Liver (tissue), 9 donors: ENCODE measurements around the gene INPP4B. TPM values are rescaled to one million over a fixed set of nuclear protein-coding genes. Genes with fewer than 3 reads are reported as not detected.
"Not testable (repeated sequence)": the region's sequence is repeated elsewhere in the genome, so short reads cannot be mapped to it uniquely, and the experiment has no call there.

Experiments
- DNase-seq: peaks from one replicate; pipeline ENCODE4 v3.0.0-alpha.2; 2017; ENCODE audit warnings: low spot score
- H3K27ac ChIP-seq, 2 donors: one replicate each; pipeline ENCODE4 v1.7.0; 2013; ENCODE audit warnings: inconsistent platforms in 2 of 2, low read length in 2 of 2, control low read depth in 1 of 2, low read depth in 1 of 2, mild to moderate bottlenecking in 1 of 2
- H3K27me3 ChIP-seq, 4 donors: one replicate each; pipeline versions ENCODE4 v1.6.1 to v1.7.0; 2013; ENCODE audit warnings: low read length in 3 of 4, inconsistent platforms in 1 of 4, mild to moderate bottlenecking in 1 of 4, moderate library complexity in 1 of 4; ENCODE audit not compliant: control insufficient read depth in 4 of 4, insufficient read depth in 4 of 4
- H3K36me3 ChIP-seq, 4 donors: one replicate each; pipeline versions ENCODE4 v1.6.1 to v1.7.0; 2013; ENCODE audit warnings: low read length in 3 of 4, mild to moderate bottlenecking in 3 of 4, low read depth in 1 of 4, moderate library complexity in 1 of 4; ENCODE audit not compliant: control insufficient read depth in 4 of 4, insufficient read depth in 3 of 4
- H3K4me1 ChIP-seq, 4 donors: one replicate each; pipeline versions ENCODE4 v1.6.1 to v1.7.0; 2013; ENCODE audit warnings: low read length in 3 of 4, mild to moderate bottlenecking in 3 of 4, moderate library complexity in 1 of 4; ENCODE audit not compliant: control insufficient read depth in 4 of 4, insufficient read depth in 4 of 4
- H3K4me3 ChIP-seq, 3 donors: one replicate each; pipeline versions ENCODE4 v1.6.1 to v1.7.0; 2013; ENCODE audit warnings: low read length in 3 of 3, control low read depth in 1 of 3, low read depth in 1 of 3, mild to moderate bottlenecking in 1 of 3
- H3K9ac ChIP-seq, 2 donors: one replicate each; pipeline ENCODE4 v1.7.0; 2013; ENCODE audit warnings: low read length in 2 of 2, mild to moderate bottlenecking in 2 of 2, moderate library complexity in 2 of 2, control low read depth in 1 of 2, low read depth in 1 of 2
- H3K9me3 ChIP-seq, 4 donors: one replicate each; pipeline versions ENCODE4 v1.6.1 to v1.7.0; 2013; ENCODE audit warnings: low read length in 3 of 4; ENCODE audit not compliant: control insufficient read depth in 4 of 4
- ATF3 ChIP-seq: IDR thresholded peaks from 2 replicates; pipeline ENCODE4 v1.6.1; 2016; ENCODE audit warnings: antibody characterized with exemption
- EGR1 ChIP-seq, 2 donors: IDR thresholded peaks; 2 replicates each; pipeline ENCODE4 v1.6.1; 2016 to 2018; ENCODE audit warnings: antibody characterized with exemption in 2 of 2, low read depth in 2 of 2
- FOXA1 ChIP-seq: IDR thresholded peaks from 2 replicates; pipeline ENCODE4 v1.6.1; 2016; ENCODE audit warnings: antibody characterized with exemption
- FOXA2 ChIP-seq: IDR thresholded peaks from 2 replicates; pipeline ENCODE4 v1.6.1; 2016; ENCODE audit warnings: antibody characterized with exemption
- GABPA ChIP-seq, 2 donors: IDR thresholded peaks in 1 of 2; conservative IDR thresholded peaks in 1 of 2; 2 replicates each; pipeline ENCODE4 v1.6.1; 2016; ENCODE audit warnings: antibody characterized with exemption in 2 of 2, mild to moderate bottlenecking in 1 of 2, moderate library complexity in 1 of 2
- HNF4A ChIP-seq, 2 donors: conservative IDR thresholded peaks; 2 replicates each; pipeline ENCODE4 v1.6.1; 2016; ENCODE audit warnings: antibody characterized with exemption in 2 of 2, mild to moderate bottlenecking in 2 of 2
- HNF4G ChIP-seq: IDR thresholded peaks from 2 replicates; pipeline ENCODE4 v1.6.1; 2016; ENCODE audit warnings: antibody characterized with exemption
- JUND ChIP-seq, 2 donors: IDR thresholded peaks; 2 replicates each; pipeline ENCODE4 v1.6.1; 2016; ENCODE audit warnings: antibody characterized with exemption in 2 of 2
- MAX ChIP-seq: IDR thresholded peaks from 2 replicates; pipeline ENCODE4 v1.6.1; 2016; ENCODE audit warnings: antibody characterized with exemption
- NR2F2 ChIP-seq: IDR thresholded peaks from 2 replicates; pipeline ENCODE4 v1.6.1; 2016; ENCODE audit warnings: antibody characterized with exemption
- RAD21 ChIP-seq, 2 donors: IDR thresholded peaks; 2 replicates each; pipeline ENCODE4 v1.6.1; 2016; ENCODE audit warnings: antibody characterized with exemption in 2 of 2, mild to moderate bottlenecking in 2 of 2
- REST ChIP-seq: IDR thresholded peaks from 2 replicates; pipeline ENCODE4 v1.6.1; 2016; ENCODE audit warnings: antibody characterized with exemption, mild to moderate bottlenecking
- RXRA ChIP-seq, 2 donors: IDR thresholded peaks; 2 replicates each; pipeline ENCODE4 v1.6.1; 2017 to 2018; ENCODE audit warnings: antibody characterized with exemption in 2 of 2, mild to moderate bottlenecking in 1 of 2
- SP1 ChIP-seq: IDR thresholded peaks from 2 replicates; pipeline ENCODE4 v1.6.1; 2018; ENCODE audit warnings: antibody characterized with exemption, mild to moderate bottlenecking
- TAF1 ChIP-seq: conservative IDR thresholded peaks from 2 replicates; pipeline ENCODE4 v1.6.1; 2016; ENCODE audit warnings: antibody characterized with exemption, mild to moderate bottlenecking
- YY1 ChIP-seq: IDR thresholded peaks from 2 replicates; pipeline ENCODE4 v1.6.1; 2016; ENCODE audit warnings: antibody characterized with exemption, mild to moderate bottlenecking
- whole genome bisulfite sequencing: extraction: QIAGEN DNeasy Blood & Tissue Kit; methylation state at CpG from one replicate; pipeline ENCODE4 v1.1.7; 2013; 5-methylcytosine and 5-hydroxymethylcytosine counted together
- polyA plus RNA-seq, 2 donors: library from polyadenylated mRNA; stranded (reverse) in 1 of 2; unstranded in 1 of 2; fragments of 200-250 nt in 1 of 2; fragments of >200 nt in 1 of 2; fragmentation: Nextera tagmentation in 1 of 2; extraction: Ambion mirVana in 1 of 2; gene quantifications; one replicate each; pipeline versions ENCODE4 v1.2.1 to v1.2.3, GENCODE V29; 2013 to 2015
- total RNA-seq, 2 donors: library from RNA; depleted of rRNA; stranded (reverse); fragments of >200 nt; gene quantifications; one replicate each; pipeline ENCODE4 v1.2.3, GENCODE V29; 2014
- TF ChIP-seq, protein P1 (sequence below): fragments of 150-350 bp; IDR thresholded peaks from 2 replicates; pipeline ENCODE4 v1.5.1; 2017; ENCODE audit warnings: improper control_type of control experiment, low read depth, low read length; ENCODE audit not compliant: missing input control
- TF ChIP-seq, protein P2 (sequence below): IDR thresholded peaks from 2 replicates; pipeline ENCODE4 v1.6.1; 2016; ENCODE audit warnings: antibody characterized with exemption
- donor health status: healthy.
- donor health status: healthy.
- donor health status: healthy.
- donor health status: healthy.
- donor health status: healthy.

Gene INPP4B
- total and polyA plus RNA-seq, 4 donors = 0.43 to 2.8 (median 1.6) TPM

DNA sequence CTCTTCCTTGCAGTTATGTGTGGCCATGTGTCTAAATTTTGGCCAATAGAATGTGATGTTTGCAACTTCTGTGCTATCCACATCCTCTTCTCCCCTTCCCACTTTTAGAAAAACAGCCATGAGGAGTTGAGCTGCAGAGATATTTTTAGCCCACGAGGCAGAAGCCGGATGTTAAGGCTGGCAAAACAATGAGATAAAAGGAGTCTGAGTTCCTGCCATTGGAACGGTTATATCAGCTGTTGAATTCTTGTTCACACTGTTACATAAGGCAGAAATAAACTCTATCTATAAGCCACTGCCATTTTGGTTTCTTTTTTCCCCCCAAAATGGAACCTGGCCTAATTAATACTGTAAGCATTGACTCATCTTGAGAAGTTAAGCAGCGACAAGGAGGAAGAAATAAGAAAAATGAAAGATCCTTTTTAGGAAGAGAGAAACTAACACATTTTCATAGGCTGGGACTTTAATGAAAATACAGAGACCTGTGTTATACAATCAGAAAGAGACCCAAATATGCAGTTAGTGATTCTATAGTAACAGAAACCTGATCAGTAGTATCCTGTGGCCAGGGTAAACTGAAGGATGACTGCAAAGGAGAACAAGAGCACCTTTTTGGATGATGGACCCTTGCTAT lies 200.5 kb downstream of the INPP4B start:
- Histone ChIP-seq H3K4me3 (no peak overlapping the region), H3K27ac (no peak overlapping the region), H3K27me3 (no peaks in the 10 kb centered on the region), H3K36me3 (no peaks in the 10 kb centered on the region), H3K9ac (no peak overlapping the region), H3K9me3 (no peaks in the 10 kb centered on the region), H3K4me1 (no peaks in the 10 kb centered on the region)
- 55% methylated on average over 4 of the region's 4 CpGs for WGBS
- no peak for DNase-seq
- TF ChIP-seq GABPA (IDR thresholded peaks at IDR 0.05 in 1 of 2, conservative IDR thresholded peaks at IDR 0.05 in 1 of 2) = no peak
- TF ChIP-seq FOXA1 = no peak
- TF ChIP-seq RAD21 (IDR thresholded peaks at IDR 0.05) = no peak
- TF ChIP-seq HNF4A (conservative IDR thresholded peaks at IDR 0.05) = no peak
- no peak for TF ChIP-seq YY1
- no peak for TF ChIP-seq JUND (IDR thresholded peaks at IDR 0.05)
- TF ChIP-seq REST = no peak
- no peak for TF ChIP-seq TAF1
- TF ChIP-seq ATF3 = no peak
- TF ChIP-seq SP1 = no peak
- TF ChIP-seq EGR1 (IDR thresholded peaks at IDR 0.05; ENCODE audit: low read depth in 2 of 2) = no peak
- TF ChIP-seq FOXA2 = no peak
- TF ChIP-seq, protein P1, sequence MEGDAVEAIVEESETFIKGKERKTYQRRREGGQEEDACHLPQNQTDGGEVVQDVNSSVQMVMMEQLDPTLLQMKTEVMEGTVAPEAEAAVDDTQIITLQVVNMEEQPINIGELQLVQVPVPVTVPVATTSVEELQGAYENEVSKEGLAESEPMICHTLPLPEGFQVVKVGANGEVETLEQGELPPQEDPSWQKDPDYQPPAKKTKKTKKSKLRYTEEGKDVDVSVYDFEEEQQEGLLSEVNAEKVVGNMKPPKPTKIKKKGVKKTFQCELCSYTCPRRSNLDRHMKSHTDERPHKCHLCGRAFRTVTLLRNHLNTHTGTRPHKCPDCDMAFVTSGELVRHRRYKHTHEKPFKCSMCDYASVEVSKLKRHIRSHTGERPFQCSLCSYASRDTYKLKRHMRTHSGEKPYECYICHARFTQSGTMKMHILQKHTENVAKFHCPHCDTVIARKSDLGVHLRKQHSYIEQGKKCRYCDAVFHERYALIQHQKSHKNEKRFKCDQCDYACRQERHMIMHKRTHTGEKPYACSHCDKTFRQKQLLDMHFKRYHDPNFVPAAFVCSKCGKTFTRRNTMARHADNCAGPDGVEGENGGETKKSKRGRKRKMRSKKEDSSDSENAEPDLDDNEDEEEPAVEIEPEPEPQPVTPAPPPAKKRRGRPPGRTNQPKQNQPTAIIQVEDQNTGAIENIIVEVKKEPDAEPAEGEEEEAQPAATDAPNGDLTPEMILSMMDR = no peak
- TF ChIP-seq NR2F2 = no peak
- TF ChIP-seq HNF4G = no peak
- TF ChIP-seq, protein P2, sequence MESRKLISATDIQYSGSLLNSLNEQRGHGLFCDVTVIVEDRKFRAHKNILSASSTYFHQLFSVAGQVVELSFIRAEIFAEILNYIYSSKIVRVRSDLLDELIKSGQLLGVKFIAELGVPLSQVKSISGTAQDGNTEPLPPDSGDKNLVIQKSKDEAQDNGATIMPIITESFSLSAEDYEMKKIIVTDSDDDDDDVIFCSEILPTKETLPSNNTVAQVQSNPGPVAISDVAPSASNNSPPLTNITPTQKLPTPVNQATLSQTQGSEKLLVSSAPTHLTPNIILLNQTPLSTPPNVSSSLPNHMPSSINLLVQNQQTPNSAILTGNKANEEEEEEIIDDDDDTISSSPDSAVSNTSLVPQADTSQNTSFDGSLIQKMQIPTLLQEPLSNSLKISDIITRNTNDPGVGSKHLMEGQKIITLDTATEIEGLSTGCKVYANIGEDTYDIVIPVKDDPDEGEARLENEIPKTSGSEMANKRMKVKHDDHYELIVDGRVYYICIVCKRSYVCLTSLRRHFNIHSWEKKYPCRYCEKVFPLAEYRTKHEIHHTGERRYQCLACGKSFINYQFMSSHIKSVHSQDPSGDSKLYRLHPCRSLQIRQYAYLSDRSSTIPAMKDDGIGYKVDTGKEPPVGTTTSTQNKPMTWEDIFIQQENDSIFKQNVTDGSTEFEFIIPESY = no peak
- TF ChIP-seq MAX = no peak
- TF ChIP-seq RXRA (IDR thresholded peaks at IDR 0.05) = no peak

DNA sequence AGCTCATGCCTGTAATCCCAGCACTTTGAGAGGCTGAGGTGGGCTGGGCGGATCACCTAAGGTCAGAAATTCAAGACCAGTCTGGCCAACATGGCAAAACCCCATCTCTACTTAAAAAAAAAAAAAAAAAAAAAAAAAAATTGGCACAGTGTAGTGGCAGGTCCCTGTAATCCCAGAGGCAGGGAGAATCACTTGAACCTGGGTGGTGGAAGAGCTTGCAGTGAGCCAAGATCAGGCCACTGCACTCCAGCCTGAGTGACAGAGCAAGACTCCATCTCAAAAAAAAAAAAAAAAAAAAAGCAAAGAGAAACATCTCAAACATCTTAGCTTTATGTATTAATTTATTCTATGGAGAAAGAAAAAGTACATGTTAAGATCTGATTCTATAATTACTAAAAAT lies 201.5 kb downstream of the INPP4B start:
- H3K27me3 ChIP-seq, H3K27ac ChIP-seq, H3K9ac ChIP-seq, H3K36me3 ChIP-seq, DNase-seq, H3K4me3 ChIP-seq, H3K9me3 ChIP-seq, H3K4me1 ChIP-seq: not testable (repeated sequence)
- 88% methylated on average over 1 of the region's 1 CpG for WGBS
